GM12892 (cell line): ENCODE measurements around the gene GOPC.

ENCODE experiments used
- POLR2A ChIP-seq: IDR thresholded peaks from 2 replicates; pipeline ENCODE4 v1.6.1; 2011; ENCODE audit warnings: low read depth, low read length, control low read depth
- POLR2AphosphoS5 ChIP-seq: IDR thresholded peaks from 2 replicates; pipeline ENCODE4 v1.6.1; 2011; ENCODE audit warnings: low read depth, low read length, control low read depth
- TAF1 ChIP-seq: IDR thresholded peaks from 2 replicates; pipeline ENCODE4 v1.6.1; 2011; ENCODE audit warnings: low read depth, mild to moderate bottlenecking, control low read depth, low read length, borderline replicate concordance

DNA sequence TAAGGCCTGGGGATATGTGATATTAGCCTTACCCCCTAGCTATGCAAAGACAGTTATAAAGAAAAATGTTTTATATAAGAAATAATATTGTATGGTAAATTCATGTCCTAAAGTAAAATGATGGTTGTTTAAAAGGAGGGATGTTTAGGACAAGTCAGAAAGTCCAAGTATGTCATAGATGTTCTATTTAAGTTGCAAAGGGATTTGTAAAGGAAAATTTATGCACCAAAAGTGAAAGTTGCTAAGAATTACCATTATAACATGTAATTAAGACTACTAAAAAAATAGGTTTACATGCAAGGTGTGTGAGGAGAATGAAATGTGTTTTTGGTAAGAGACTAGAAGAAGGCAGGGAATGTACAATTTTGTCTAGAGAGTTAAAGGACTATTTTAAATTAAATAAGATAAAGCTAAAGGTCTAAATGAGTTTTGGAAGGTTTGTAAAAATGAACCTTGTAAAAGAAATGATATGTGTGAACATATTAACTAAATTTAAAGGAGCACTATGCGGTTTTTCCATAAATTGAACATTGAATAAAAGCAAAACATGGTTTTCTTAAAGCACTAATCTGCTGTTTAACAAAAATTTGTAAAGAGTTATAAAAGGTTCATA lies 22.7 kb upstream of the GOPC start:
- TF ChIP-seq POLR2AphosphoS5 (no peak), POLR2A (no peak), TAF1 (no peak)
